ENCODE measurements around the gene MEGF8.

MEGF8 gene

GRCh38 chr19:42389899-42390298 lies 64.5 kb downstream of the MEGF8 start, which contains the start of gene CNFN:
TSS of gene CNFN (minus strand) at chr19:42390297. CDS start at chr19:42389037, 1,260 bp downstream.
- DNase-seq: no peak

DNA sequence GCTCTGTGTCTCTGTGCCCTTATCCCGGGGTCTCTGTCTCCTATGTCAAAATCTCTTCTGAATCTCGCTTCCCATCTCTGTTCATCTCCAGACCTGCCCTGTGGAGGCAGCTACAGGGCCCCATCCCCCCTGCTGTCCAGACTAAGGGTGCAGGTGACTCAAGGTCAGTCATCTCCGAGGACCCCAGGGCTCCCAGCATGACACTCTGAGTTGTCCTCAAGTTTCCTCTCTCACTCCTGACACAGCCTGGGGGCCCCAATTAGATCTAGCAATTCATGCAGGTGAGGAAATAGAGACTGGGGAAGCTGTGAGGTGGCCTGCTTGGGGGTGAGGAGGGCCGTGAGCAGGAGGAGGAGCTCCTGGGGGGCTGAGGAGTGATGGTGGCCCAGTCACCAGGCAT lies 66.7 kb downstream of the MEGF8 start:
- DNase-seq: no peak

DNA sequence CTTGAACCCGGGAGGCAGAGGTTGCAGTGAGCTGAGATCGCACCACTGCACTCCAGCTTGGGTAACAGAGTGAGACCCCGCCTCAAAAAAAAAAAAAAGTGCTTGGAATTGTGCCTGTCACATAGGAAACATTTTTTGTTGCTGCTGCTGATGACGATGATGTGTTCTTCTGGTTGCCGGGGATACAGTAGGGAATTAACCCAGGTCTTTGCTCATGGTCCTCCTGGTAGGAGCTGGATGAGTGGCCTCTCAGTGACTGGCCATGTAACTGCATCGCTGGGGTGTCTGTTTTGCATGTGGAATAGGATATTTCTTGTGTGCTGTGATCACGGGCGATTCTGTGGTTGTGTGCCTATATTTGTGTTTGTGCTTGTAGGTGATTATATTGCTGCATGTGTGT lies 69.3 kb downstream of the MEGF8 start:
- no peak for DNase-seq

DNA sequence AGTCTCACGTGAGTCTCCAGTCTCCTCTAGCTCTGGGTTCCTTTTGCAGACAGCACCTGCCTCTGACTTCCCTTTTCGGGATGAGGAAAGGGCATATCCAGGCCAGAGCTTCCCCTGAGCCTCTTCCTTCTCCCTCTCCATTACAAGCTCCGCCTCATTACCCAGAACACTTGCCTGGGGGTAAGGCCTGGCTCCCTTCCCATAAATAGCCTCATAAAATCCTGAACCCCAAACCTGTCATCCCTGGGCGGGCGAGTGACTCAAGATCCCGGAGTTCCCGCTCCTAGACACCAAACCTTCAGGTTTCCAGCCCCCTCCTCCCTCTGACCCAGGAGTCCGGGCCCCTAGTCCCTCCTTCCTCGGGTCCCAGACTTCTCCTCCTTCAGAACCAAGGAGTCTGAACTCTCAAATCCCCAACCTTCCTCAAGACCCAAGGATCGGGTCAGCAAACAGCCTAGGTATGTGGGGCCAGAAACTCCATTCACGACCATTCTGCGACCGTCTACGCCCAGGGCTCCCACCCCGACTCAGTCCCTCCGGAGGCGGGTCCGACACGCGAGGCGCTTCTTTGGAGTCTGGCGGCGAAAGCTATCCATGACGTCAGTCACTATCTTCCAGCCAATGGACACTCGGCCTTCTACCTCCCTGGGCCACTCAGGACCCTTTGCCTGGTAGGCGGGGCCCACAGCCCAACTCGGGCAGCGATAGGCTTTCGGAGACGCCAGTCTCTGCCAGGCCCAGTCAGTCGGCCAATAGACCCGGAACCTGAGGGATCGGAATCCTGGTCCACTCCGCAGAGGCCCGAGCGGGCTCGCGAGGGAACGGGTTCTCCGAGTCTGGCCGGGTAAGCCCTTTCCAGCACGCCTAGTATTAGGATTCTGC lies 71.2 kb downstream of the MEGF8 start:
- DNase-seq: peak; percentile 98

DNA sequence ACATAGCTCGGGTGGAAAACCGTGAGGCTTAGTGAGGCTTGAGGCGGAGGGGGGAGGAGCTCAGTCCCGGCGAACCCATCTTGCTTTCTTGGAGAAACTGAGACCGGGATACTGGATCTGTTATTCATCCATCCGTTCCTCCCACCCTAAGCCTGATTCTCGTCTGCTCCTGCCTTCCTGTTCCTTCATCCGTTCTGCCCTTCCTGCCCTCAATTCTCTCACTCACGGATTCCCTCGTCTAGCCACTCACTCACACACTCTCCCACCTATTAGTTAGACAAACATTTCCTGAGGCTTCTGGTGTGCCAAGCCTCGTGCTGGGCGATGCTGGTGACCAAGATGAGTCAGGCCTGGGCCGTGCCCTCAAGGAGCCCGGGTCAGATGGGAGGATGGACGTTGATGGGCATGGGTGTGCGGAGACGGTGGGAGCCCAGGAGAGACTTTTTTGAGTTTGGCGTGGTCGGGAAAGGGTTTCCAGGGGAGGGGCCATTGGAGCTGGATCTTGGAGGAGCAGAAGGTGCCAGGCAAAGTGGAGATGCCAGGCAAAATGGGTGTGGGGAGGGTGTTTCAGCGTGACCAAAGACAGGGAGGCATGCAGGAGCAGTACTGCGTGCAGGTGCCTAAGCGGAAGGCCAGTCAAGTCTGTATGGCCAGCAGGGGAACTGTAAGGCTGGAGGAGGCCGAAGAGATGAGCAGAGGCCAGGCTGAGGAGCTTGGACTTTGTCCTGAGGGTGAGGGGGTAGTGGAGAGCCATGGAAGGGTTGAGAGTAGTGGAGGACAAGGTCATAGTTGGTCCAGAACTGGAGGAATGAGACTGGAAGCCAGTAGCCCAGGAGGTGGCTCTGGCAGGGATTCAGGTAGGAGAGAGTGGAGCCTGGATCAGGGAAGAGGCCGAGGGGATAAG lies 72.1 kb downstream of the MEGF8 start:
- DNase-seq: no peak

- no peak for DNase-seq
These were observed 75.0 kb downstream of the MEGF8 start for GRCh38 chr19:42400404-42400803.

DNA sequence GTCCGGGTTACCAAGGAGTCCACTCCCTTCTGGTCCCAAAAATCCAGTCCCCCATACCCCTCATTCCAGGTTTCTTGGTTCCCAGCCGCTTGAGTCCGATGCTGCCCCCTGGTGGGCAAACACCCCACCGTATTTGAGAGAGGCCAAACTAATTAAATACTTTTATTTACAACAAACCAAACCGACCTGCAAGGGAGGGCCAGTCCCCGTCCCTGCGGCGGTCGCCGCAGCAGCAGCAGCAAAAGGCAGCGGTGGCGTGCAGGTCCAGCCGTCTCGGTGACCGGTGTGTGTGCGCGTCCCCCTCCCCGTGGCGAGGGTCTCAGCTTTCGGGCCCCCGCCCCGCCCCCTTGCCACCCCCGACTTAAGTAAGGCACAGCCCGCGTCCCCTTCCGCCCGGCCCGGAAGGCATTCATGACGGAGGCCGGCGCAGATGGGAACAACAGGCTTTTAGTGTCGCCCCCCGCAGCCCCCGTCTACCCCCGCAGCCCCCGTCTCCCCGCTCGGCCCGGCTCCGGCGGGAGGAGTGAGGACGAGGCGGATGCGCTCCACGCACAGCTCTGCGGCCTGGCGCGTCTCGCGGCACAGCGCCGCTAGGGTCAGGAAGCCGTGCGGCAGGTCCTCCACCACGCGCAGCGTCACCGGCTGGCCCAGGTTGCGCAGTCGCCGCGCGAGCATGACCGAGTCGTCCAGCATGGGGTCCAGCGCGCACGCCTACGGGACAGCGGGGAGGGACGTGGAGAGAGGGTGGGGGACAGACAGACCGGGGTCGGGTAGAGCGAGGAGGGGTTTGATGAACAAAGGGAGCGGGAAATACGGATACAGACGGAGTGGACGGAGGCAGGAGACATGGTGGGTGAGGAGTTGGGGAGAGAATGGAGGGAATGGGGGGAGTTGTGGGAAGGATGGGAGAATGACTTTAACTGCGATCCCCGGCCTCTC lies 76.2 kb downstream of the MEGF8 start:
- DNase-seq: peak; percentile 72

DNA sequence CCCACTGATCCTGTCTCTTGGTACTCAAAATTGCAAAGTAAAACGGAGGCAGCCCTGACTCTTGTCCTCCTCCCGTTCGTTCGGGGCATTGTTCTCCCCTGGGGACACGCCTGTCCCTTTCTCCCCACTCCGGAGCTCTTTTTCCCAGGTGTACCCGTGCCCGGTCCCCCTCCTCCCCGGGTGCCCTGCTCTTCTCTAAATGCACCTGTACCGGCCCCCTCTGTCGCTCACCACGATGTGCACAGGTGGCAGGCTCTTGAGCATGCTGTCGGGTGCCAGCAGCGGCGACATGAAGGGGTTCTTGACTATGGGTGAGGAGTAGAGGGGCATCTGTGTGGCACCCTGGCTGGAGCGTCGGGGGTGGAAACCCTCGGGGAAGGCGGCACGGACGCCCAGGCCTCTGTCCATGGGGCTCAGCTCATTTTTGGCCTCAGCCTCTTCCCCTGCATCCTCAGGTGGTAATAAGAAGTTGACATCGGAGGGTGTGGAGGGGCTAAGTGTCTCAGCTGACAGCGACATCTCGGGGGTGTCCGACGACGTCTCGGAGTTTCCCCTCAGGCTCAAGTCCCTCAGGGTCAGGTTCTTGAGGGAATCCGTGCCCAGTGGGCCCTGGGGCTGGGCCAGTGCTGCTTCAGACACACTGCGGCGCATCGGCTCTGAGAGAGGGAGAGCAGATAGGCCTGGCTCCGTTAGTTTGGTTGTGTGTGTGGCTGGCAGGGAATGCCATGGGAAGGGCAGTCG lies 77.1 kb downstream of the MEGF8 start:
- no peak for DNase-seq

DNA sequence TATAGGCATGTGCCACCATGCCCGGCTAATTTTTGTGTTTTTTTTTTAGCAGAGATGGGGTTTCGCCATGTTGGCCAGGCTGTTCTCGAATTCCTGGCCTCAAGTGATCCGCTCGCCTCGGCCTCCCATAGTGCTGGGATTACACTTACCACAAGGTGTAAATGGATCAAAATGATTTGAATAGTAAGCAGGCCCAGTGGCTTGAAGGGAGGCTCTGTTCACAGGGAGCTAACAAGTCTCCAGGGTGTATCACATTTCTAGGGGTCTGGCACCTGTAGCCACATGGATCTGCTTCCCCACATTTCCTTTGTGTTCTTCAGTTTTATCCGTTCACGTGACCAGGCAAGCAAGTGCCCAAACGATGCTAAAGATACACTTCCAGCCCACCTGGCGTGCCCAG lies 78.2 kb downstream of the MEGF8 start:
- DNase-seq: no peak

DNA sequence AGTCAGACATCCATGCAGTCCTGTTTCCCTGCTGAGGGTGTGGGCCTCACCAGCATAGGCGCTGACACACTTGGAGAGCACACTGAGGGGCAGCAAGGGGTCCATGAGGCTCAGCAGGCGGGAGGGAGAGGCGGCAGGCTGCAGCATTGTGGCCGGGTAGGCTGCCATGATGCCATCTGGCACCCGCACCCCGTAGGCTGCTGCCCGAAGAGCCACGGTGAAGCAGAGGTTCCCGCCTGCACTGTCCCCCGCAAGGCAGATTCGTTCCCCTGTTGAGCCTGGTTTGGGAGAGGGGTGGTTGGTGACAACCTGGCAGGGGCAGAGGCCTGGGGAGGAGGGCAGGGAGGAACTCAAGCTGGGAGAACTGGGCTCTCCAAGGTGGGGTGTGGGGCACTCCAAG lies 80.7 kb downstream of the MEGF8 start:
- DNase-seq: no peak

- DNase-seq: no peak
These were observed 81.8 kb downstream of the MEGF8 start for GRCh38 chr19:42407085-42407815.

GRCh38 chr19:42407816-42408175 lies 82.4 kb downstream of the MEGF8 start:
- no peak for DNase-seq

GRCh38 chr19:42409477-42409876 lies 84.0 kb downstream of the MEGF8 start:
- DNase-seq: no peak

DNA sequence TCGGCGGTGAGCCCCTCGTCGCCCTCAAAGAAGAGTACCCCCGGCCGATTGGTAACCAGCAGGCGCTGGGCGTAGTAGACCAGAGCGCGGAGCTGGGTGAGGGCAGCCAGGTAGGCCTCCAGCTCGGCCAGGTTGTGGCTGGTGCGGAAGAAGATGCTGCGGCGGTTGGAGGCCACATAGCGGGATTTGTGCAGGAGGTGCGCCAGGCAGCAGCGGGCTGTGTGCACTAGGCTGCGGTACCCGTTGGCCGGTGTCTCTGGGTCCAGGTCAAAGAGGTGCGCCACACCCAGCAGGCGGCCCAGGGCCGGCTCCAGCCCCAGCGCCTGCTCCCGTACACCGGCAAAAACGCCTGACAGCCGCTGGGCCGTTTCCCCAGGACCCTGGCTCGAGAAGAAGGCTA lies 84.9 kb downstream of the MEGF8 start:
- DNase-seq: no peak

- no peak for DNase-seq
These were observed 86.2 kb downstream of the MEGF8 start for GRCh38 chr19:42411581-42412178.

- DNase-seq: no peak
These were observed 86.8 kb downstream of the MEGF8 start for GRCh38 chr19:42412227-42412626.

GRCh38 chr19:42412661-42413076 lies 87.2 kb downstream of the MEGF8 start:
- DNase-seq: no peak

DNA sequence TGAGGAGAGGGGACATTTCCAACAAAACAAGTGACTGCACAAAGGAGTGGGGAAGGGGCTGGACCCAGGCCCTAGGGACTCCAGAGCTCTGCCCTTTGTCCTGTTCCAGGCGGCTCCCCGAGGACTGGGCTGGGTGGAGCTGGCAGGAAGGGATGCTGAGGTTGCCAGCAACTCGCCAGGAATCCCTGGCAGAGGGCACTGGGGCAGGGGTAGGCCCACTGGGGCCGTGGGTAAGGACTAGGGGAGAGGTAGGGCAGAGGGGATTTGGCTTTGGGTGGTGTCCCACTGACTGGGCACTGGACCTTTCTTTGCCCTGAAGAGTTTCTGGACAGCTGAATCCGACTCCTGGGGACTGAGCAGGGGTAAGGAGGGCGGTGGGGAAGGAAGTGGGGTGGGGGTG lies 93.9 kb downstream of the MEGF8 start:
- no peak for DNase-seq

DNA sequence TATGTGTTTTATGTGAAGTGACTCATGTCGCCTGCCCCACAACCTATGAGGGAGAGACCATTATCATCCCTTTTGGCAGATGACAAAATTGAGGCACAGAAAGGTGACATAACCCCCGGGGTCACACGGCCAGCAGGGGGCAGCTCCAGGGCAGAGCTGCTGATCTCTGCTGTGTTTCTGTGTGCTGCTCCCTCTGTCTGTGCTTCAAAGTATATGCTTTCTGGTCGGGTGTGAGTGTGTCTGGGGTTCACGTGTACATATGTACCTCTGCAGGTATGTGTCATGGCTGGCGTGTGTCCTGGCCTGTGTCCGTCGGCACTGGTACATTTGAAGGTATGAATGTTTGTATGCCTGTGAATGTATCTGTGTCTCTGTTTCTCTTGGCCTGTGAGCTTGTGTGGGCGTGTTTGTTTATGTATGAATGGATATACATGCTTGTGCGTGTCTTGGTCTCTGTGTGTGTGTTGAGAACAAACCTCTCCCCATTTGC lies 94.7 kb downstream of the MEGF8 start:
- DNase-seq: peak; percentile 19

DNA sequence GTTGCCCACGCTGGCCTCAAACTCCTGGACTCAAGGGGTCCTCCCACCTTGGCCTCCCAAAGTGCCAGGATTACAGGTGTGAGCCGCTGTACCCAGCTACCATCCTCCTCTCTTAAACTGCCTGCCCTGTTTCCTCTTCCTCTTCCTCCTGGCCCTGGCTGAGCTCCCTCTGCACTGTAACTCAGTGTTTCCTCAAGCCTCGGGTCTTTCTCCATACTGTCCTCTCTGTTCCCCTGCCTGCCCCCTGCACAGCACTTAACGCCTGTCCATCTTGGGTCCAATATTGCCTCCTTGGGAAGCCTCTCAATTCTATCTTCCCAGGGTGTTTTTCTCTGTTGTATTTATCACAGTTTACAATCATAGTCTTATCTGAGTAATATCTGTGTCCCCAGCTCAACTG lies 95.7 kb downstream of the MEGF8 start:
- no peak for DNase-seq

GRCh38 chr19:42421591-42422031 lies 96.2 kb downstream of the MEGF8 start:
- no peak for DNase-seq

Measured in NCI-H748 treated with DMSO at 0.1 percent for 48 hours (cell line).